OCI-LY1 (cell line): ENCODE measurements around the gene FKBP15.

Experiments used
- H2AFZ ChIP-seq: fragments of 200-600 bp; sonication (generic), shearing (Covaris generic); 2 replicates; pipeline ENCODE4 v1.6.0; 2014; ENCODE audit warnings: antibody characterized with exemption, mild to moderate bottlenecking, low read length
- H3F3A ChIP-seq: fragments of 200-600 bp; sonication (generic), shearing (Covaris generic); 2 replicates; pipeline ENCODE4 v1.6.0; 2014; ENCODE audit warnings: mild to moderate bottlenecking, antibody characterized with exemption, low read length, moderate library complexity; ENCODE audit not compliant: insufficient read depth
- H3K27ac ChIP-seq: fragments of 200-600 bp; sonication (generic); 2 replicates; pipeline ENCODE4 v1.5.1; 2014; ENCODE audit warnings: low read length, mixed run types, mild to moderate bottlenecking, low read depth; ENCODE audit not compliant: poor library complexity, severe bottlenecking
- H3K27me3 ChIP-seq: fragments of 200-600 bp; sonication (generic); 2 replicates; pipeline ENCODE4 v1.6.0; 2014; ENCODE audit warnings: antibody characterized with exemption, mild to moderate bottlenecking, low read length, moderate library complexity; ENCODE audit not compliant: insufficient read depth
- H3K36me3 ChIP-seq: fragments of 200-600 bp; sonication (generic); 2 replicates; pipeline ENCODE4 v1.6.1; 2014; ENCODE audit warnings: mild to moderate bottlenecking, antibody characterized with exemption, low read length, moderate library complexity, mixed read lengths; ENCODE audit not compliant: insufficient read depth
- H3K4me1 ChIP-seq: fragments of 200-600 bp; sonication (generic); 2 replicates; pipeline ENCODE4 v1.5.1; 2014; ENCODE audit warnings: mild to moderate bottlenecking, low read length, moderate library complexity; ENCODE audit not compliant: insufficient read depth, severe bottlenecking
- H3K4me2 ChIP-seq: fragments of 200-600 bp; sonication (generic), shearing (Covaris generic); 2 replicates; pipeline ENCODE4 v1.6.1; 2014; ENCODE audit warnings: low read length
- H3K4me3 ChIP-seq: fragments of 200-600 bp; sonication (generic); 2 replicates; pipeline ENCODE4 v1.5.1; 2014; ENCODE audit warnings: low read length, low read depth, mild to moderate bottlenecking, mixed read lengths; ENCODE audit not compliant: poor library complexity, severe bottlenecking
- H3K79me2 ChIP-seq: fragments of 200-600 bp; shearing (Covaris generic); 2 replicates; pipeline ENCODE4 v1.6.1; 2016; ENCODE audit warnings: mixed run types, low read length, mixed read lengths; ENCODE audit not compliant: insufficient read depth
- H3K9ac ChIP-seq: fragments of 200-600 bp; sonication (generic), shearing (Covaris generic); 2 replicates; pipeline ENCODE4 v1.6.1; 2014; ENCODE audit warnings: mild to moderate bottlenecking, low read length, mixed read lengths
- H3K9me2 ChIP-seq: fragments of 200-600 bp; sonication (generic), shearing (Covaris generic); 2 replicates; pipeline ENCODE4 v1.6.1; 2014; ENCODE audit warnings: low read depth, mild to moderate bottlenecking, low read length, mixed read lengths
- H3K9me3 ChIP-seq: fragments of 200-600 bp; shearing (Covaris generic); 2 replicates; pipeline ENCODE4 v1.6.1; 2014; ENCODE audit warnings: low read length, mixed read lengths
- H4K20me1 ChIP-seq: fragments of 200-600 bp; sonication (generic), shearing (Covaris generic); 2 replicates; pipeline ENCODE4 v1.6.0; 2016; ENCODE audit warnings: mild to moderate bottlenecking, low read length; ENCODE audit not compliant: insufficient read depth
- EZH2 ChIP-seq: fragments of 200-600 bp; sonication (generic), shearing (Covaris generic); IDR thresholded peaks from 2 replicates; pipeline ENCODE4 v1.8.0; 2017; ENCODE audit warnings: borderline replicate concordance, mixed run types, mild to moderate bottlenecking, antibody characterized with exemption, low read length, moderate library complexity, mixed read lengths
- TF ChIP-seq, protein P1 (sequence below): fragments of 200-600 bp; sonication (generic), shearing (Covaris generic); IDR thresholded peaks from 2 replicates; pipeline ENCODE4 v1.5.1; 2017; ENCODE audit warnings: mild to moderate bottlenecking, antibody characterized with exemption, low read length, moderate library complexity, mixed read lengths

The FKBP15 gene

GRCh38 chr9:113219969-113220368 is 1.1 kb downstream of the FKBP15 start:
- Histone ChIP-seq H3K9me2 (no peaks in the 10 kb centered on the region), H2AFZ (no peak overlapping the region), H3K4me1 (peaks cover 44% of the 10 kb centered on the region), H4K20me1 (no peaks in the 10 kb centered on the region), H3K36me3 (peaks cover 20% of the 10 kb centered on the region; the same call in 1 of the 2 replicates), H3K27me3 (no peaks in the 10 kb centered on the region), H3K9me3 (no peaks in the 10 kb centered on the region), H3F3A (peaks cover 8% of the 10 kb centered on the region), H3K27ac (peak overlapping the region; percentile 84), H3K9ac (peak overlapping the region; percentile 92), H3K4me2 (peak overlapping the region; percentile 98), H3K4me3 (peak overlapping the region; percentile 88), H3K79me2 (peaks cover 55% of the 10 kb centered on the region)
- TF ChIP-seq, protein P1, sequence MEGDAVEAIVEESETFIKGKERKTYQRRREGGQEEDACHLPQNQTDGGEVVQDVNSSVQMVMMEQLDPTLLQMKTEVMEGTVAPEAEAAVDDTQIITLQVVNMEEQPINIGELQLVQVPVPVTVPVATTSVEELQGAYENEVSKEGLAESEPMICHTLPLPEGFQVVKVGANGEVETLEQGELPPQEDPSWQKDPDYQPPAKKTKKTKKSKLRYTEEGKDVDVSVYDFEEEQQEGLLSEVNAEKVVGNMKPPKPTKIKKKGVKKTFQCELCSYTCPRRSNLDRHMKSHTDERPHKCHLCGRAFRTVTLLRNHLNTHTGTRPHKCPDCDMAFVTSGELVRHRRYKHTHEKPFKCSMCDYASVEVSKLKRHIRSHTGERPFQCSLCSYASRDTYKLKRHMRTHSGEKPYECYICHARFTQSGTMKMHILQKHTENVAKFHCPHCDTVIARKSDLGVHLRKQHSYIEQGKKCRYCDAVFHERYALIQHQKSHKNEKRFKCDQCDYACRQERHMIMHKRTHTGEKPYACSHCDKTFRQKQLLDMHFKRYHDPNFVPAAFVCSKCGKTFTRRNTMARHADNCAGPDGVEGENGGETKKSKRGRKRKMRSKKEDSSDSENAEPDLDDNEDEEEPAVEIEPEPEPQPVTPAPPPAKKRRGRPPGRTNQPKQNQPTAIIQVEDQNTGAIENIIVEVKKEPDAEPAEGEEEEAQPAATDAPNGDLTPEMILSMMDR = no peak
- no peak for TF ChIP-seq EZH2

DNA sequence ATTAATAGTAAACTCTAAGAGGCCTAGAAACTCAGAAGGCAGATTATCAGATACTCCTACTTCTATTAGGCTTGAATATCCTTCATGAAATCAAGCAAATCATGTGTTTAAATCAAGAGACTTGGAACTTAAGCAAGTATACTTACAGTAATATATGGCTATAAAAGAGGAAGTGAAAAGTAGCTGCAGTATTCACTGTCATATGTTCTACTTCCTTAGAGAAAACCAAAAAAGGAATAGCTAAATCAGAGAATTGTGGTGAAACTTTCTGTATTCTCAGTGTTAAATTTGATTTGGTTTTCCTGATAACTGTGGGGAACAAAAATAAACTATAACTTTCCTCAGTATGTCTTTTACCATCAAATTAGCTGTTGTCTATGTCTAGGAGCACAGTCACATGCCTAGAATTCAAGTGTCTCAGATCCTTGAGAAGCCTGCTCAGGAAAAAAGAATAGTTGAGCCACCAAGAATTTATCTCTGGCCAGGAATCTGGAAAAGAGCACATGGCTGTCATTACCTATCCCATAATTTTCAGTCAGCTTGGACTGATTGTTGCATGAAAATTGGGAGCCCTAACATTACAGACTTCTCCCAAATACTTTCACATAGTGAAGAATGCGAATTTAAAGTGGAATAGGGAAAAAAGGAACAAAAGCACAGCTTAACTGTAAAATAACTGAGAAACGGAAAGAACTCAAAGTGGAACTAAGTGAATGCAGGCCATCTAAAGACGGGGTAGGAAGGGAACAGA is 1.7 kb downstream of the FKBP15 start:
- TF ChIP-seq, protein P1 = no peak
- no peak for TF ChIP-seq EZH2
- peak overlapping the region; percentile 88 for H3K4me3 ChIP-seq

DNA sequence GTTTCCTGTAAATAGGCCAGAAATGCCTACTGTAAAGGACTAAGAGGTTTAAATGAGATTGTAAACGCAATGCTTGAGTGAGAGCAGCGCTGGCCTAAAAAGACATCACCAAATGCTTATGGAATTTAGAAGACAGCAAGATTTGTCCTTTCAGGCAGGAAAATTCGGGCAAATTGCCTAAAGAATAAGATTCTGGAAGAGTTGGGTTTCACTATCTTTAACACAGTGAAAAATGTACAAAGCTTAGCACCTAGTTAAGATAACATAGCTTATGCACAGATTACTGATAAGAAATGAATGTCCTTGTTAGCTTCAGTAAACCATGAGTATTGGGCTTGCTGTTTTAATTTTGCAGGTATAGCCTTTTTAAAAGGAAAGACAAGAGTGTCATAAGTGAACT is 4.7 kb downstream of the FKBP15 start:
- Histone ChIP-seq H3K9me3 (no peaks in the 10 kb centered on the region), H3K79me2 (peaks cover 68% of the 10 kb centered on the region), H3K27me3 (no peaks in the 10 kb centered on the region), H2AFZ (no peak overlapping the region), H3F3A (peaks cover 8% of the 10 kb centered on the region), H3K9ac (no peak overlapping the region), H3K4me2 (no peak overlapping the region), H4K20me1 (no peaks in the 10 kb centered on the region), H3K4me1 (peaks cover 22% of the 10 kb centered on the region), H3K4me3 (no peak overlapping the region), H3K9me2 (no peaks in the 10 kb centered on the region), H3K36me3 (peaks cover 39% of the 10 kb centered on the region), H3K27ac (no peak overlapping the region)
- no peak for TF ChIP-seq EZH2
- TF ChIP-seq, protein P1 = no peak

More for the DNA sequence above, 1.7 kb downstream of the FKBP15 start:
- Histone ChIP-seq H3F3A (peaks cover 8% of the 10 kb centered on the region), H3K9me2 (no peaks in the 10 kb centered on the region), H3K9me3 (no peaks in the 10 kb centered on the region), H3K9ac (peak overlapping the region; percentile 92), H3K4me1 (peaks cover 44% of the 10 kb centered on the region), H3K27me3 (no peaks in the 10 kb centered on the region), H2AFZ (no peak overlapping the region), H4K20me1 (no peaks in the 10 kb centered on the region), H3K27ac (peak overlapping the region; percentile 84), H3K79me2 (peaks cover 61% of the 10 kb centered on the region), H3K36me3 (peaks cover 23% of the 10 kb centered on the region; the same call in 1 of the 2 replicates), H3K4me2 (peak overlapping the region; percentile 98)
